GM18867 (cell line): ENCODE results near the gene CYB5RL.

Experiments
- ATAC-seq: cut with Tn5 transposase; IDR thresholded peaks from one replicate; pipeline ENCODE4 v1.9.1; 2021; ENCODE audit warnings: mild to moderate bottlenecking, moderate library complexity; ENCODE audit not compliant: unreplicated experiment

Gene CYB5RL

GRCh38 chr1:54163051-54163450, 36.8 kb downstream of the CYB5RL start:
- ATAC-seq = no peak

GRCh38 chr1:54161495-54162168, 38.2 kb downstream of the CYB5RL start:
- no peak for ATAC-seq

GRCh38 chr1:54160351-54160750, 39.5 kb downstream of the CYB5RL start:
- ATAC-seq = no peak

GRCh38 chr1:54159733-54160316, 40.0 kb downstream of the CYB5RL start:
- no peak for ATAC-seq

- ATAC-seq = no peak
These were observed 41.8 kb downstream of the CYB5RL start for GRCh38 chr1:54158071-54158470.

- no peak for ATAC-seq
These were observed 42.4 kb downstream of the CYB5RL start for GRCh38 chr1:54157401-54157800.

GRCh38 chr1:54156986-54157385, 42.8 kb downstream of the CYB5RL start:
- no peak for ATAC-seq

- ATAC-seq = no peak
These were observed 43.6 kb downstream of the CYB5RL start for GRCh38 chr1:54156201-54156600.

- ATAC-seq = no peak
These were observed 46.0 kb downstream of the CYB5RL start for GRCh38 chr1:54153535-54154439.

- ATAC-seq = no peak
These were observed 47.1 kb downstream of the CYB5RL start, which contains the start of gene CDCP2 for GRCh38 chr1:54152696-54153095. Gene CDCP2, minus strand, starts transcription at chr1:54153000. Its CDS starts 78 bp downstream, at chr1:54152922.

GRCh38 chr1:54151013-54151412, 48.8 kb downstream of the CYB5RL start:
- ATAC-seq = no peak
